Spleen (tissue), 11 donors: Measurements from ENCODE around the gene SMAD6. TPM values are rescaled to one million over a fixed set of nuclear protein-coding genes. Genes with fewer than 3 reads are reported as not detected.
"Not testable (repeated sequence)": the region's sequence is repeated elsewhere in the genome, so short reads cannot be mapped to it uniquely, and the experiment has no call there.

Experiments
- DNase-seq: peaks from one replicate; pipeline ENCODE4 v3.0.0-alpha.2; 2020
- H3K27ac ChIP-seq, 8 donors: fragments of 200-600 bp; sonication (generic) in 7 of 8; 1 replicate in 4 of 8; 2 replicates in 4 of 8; pipeline versions ENCODE4 v1.5.0 to v1.8.0; 2016 to 2021; ENCODE audit warnings: inconsistent platforms in 4 of 8, mild to moderate bottlenecking in 4 of 8, moderate library complexity in 1 of 8
- H3K27me3 ChIP-seq, 7 donors: fragments of 200-600 bp; sonication (generic) in 6 of 7; replicated peaks in 1 of 7; 1 replicate in 4 of 7; 2 replicates in 3 of 7; pipeline versions ENCODE4 v1.5.0 to v1.8.0; 2016 to 2021; ENCODE audit warnings: inconsistent platforms in 3 of 7, mild to moderate bottlenecking in 1 of 7
- H3K36me3 ChIP-seq, 6 donors: fragments of 200-600 bp; sonication (generic) in 5 of 6; 1 replicate in 4 of 6; 2 replicates in 2 of 6; pipeline versions ENCODE4 v1.5.0 to v1.8.0; 2016 to 2021; ENCODE audit warnings: inconsistent platforms in 2 of 6
- H3K4me1 ChIP-seq, 6 donors: fragments of 200-600 bp; sonication (generic) in 5 of 6; 1 replicate in 3 of 6; 2 replicates in 3 of 6; pipeline versions ENCODE4 v1.5.0 to v1.8.0; 2016 to 2021; ENCODE audit warnings: inconsistent platforms in 3 of 6
- H3K4me3 ChIP-seq, 8 donors: fragments of 200-600 bp; sonication (generic) in 7 of 8; 1 replicate in 4 of 8; 2 replicates in 4 of 8; pipeline versions ENCODE4 v1.5.0 to v1.8.0; 2016 to 2021; ENCODE audit warnings: inconsistent platforms in 4 of 8, mild to moderate bottlenecking in 4 of 8, moderate library complexity in 2 of 8
- H3K9me3 ChIP-seq, 8 donors: fragments of 200-600 bp; sonication (generic) in 7 of 8; 1 replicate in 4 of 8; 2 replicates in 4 of 8; pipeline versions ENCODE4 v1.5.0 to v1.8.0; 2016 to 2021; ENCODE audit warnings: inconsistent platforms in 4 of 8
- CTCF ChIP-seq, 11 experiments: fragments of 200-600 bp in 7 of 11; fragments of 450-650 bp in 4 of 11; sonication (generic) in 4 of 11; IDR thresholded peaks in 8 of 11; conservative IDR thresholded peaks in 3 of 11; 1 replicate in 7 of 11; 2 replicates in 4 of 11; pipeline versions ENCODE4 v1.4.0 to v1.8.0; 2016 to 2021; ENCODE audit warnings: antibody characterized with exemption in 11 of 11, inconsistent platforms in 4 of 11, mild to moderate bottlenecking in 1 of 11
- POLR2A ChIP-seq, 3 donors: fragments of 450-650 bp; IDR thresholded peaks; one replicate each; pipeline ENCODE4 v1.5.1; 2017; ENCODE audit warnings: antibody characterized with exemption in 3 of 3, mild to moderate bottlenecking in 1 of 3
- POLR2AphosphoS5 ChIP-seq, 3 donors: sonication (generic); formaldehyde crosslinking; IDR thresholded peaks; one replicate each; pipeline ENCODE4 v1.5.1; 2017; ENCODE audit warnings: antibody characterized with exemption in 3 of 3
- WGBS, 5 donors: extraction: QIAGEN DNeasy Blood & Tissue Kit in 3 of 5; methylation state at CpG; one replicate each; pipeline versions ENCODE4 v1.1.5 to v1.1.7; 2013 to 2018; 5-methylcytosine and 5-hydroxymethylcytosine counted together
- intact Hi-C: fragments of 100-400 bp; cut with DNase I; formaldehyde crosslinking; loops from one replicate; pipeline ENCODE4 v1.15.0; 2023; ENCODE audit warnings: low total_unique reads
- polyA plus RNA-seq, 3 donors: library from polyadenylated mRNA; stranded (reverse); fragments of 200-250 nt; gene quantifications; one replicate each; pipeline ENCODE4 v1.2.1, GENCODE V29; 2013
- total RNA-seq, 7 donors: library from RNA; depleted of rRNA in 3 of 7; stranded (reverse); fragments of >200 nt in 3 of 7; fragmentation: NEBNext Ultra II Directional in 4 of 7; extraction: Animal tissue kit (Norgen Biotek cat#: 25700) in 4 of 7; gene quantifications; one replicate each; pipeline versions ENCODE4 v1.1.0 to v1.2.1, GENCODE V29; 2016 to 2021
- donor health status: healthy with polysubstance abuse.
- donor health status: DM: no; HTN: no; CAD: no; lungs with moderate emphysema.
- donor health status: DM: no; HTN: no; CAD: no.
- donor health status: Bipolar disorder and iron deficiency.
- donor health status: healthy.
- donor health status: DM: no; HTN: no; CAD: no.
- donor health status: DM: yes; HTN: yes; CAD: no.

The SMAD6 gene
- total and polyA plus RNA-seq, 10 donors = 0.72 to 14.0 (median 4.8) TPM

DNA sequence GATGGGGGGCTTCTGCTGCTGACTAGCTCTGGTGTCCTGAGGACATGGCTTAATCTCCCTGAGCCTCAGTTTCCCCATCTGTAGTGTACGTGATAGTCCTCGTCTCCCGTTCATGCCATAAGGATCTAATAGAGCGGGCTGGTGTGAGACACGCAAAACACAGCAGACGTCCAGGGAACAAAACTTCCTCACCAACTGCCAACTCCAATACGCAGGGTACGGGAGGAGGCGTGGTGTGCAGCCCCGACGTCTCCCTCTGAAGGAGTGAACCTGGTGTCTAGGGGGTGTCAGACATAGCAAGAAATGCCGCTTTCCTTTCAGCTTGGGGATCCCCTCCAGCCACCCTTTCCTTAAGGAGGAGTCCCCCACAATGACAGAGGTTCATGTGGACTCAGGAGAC is 55.0 kb downstream of the SMAD6 start:
- 89 to 95% (median 95%) methylated on average over 12 of the region's 12 CpGs for WGBS, 5 donors
- Histone ChIP-seq H3K4me3 (no peak overlapping the region), H3K9me3 (peaks cover 0 to 20% (median 15%) of the 10 kb centered on the region in 8 donors), H3K36me3 (no peaks in the 10 kb centered on the region), H3K27me3 (peaks cover 0 to 34% (median 0%) of the 10 kb centered on the region in 7 donors), H3K27ac (no peak overlapping the region), H3K4me1 (peaks cover 0 to 34% (median 12%) of the 10 kb centered on the region in 6 donors)
- DNase-seq = no peak
- TF ChIP-seq CTCF (IDR thresholded peaks at IDR 0.05 in 8 of 11, conservative IDR thresholded peaks at IDR 0.05 in 3 of 11) (no peak), POLR2AphosphoS5 (IDR thresholded peaks at IDR 0.05) (no peak), POLR2A (IDR thresholded peaks at IDR 0.05) (no peak)
- intact Hi-C loops = no loop called here

DNA sequence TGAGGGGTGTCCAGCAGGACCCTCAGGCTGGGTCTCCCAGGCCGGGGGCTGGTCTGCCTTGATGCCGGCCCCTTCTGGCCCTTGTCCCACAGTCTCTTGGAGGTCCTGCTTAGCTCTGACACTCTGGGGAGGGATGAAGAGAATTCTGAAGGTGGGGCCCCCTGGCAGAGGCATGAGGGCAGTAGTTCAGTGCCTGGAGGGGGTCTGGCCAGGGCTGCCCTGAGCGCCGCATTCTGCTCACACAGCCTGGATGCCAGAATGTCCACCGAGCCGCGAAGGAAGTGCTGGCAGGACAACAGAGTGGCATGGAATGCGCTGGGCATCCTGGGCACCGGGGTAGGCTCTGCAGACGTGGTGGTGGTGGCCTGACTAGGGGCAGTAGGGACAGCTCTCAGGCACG is 55.5 kb downstream of the SMAD6 start:
- TF ChIP-seq CTCF (IDR thresholded peaks at IDR 0.05 in 8 of 11, conservative IDR thresholded peaks at IDR 0.05 in 3 of 11) (no peak), POLR2A (IDR thresholded peaks at IDR 0.05) (no peak), POLR2AphosphoS5 (IDR thresholded peaks at IDR 0.05) (no peak)
- Histone ChIP-seq H3K4me1 (peaks cover 0 to 34% (median 12%) of the 10 kb centered on the region in 6 donors), H3K36me3 (no peaks in the 10 kb centered on the region), H3K4me3 (no peak overlapping the region), H3K27me3 (peaks cover 0 to 39% (median 0%) of the 10 kb centered on the region in 7 donors), H3K27ac (no peak overlapping the region), H3K9me3 (peaks cover 0 to 20% (median 15%) of the 10 kb centered on the region in 8 donors)
- 87 to 93% (median 91%) methylated on average over 3 to 11 of the region's 11 CpGs for WGBS, 5 donors
- intact Hi-C loops = no loop called here
- DNase-seq = peak; percentile 49

DNA sequence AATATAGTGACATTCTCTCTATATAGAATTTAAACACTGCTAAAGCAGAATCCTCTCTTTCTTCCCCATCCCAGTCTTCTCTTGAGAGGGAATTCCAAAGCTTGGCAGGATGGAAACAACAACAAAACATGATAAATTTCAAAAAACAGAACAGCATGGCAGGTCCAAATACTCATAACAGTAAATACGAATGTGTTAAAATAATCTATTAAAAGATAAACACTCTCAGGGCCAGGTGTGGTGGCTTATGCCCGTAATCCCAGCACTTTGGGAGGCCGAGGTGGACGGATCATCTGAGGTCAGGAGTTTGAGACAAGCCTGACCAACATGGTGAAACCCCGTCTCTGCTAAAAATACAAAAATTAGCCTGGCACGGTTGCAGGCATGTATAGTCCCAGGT is 56.2 kb downstream of the SMAD6 start:
- H3K9me3 ChIP-seq = peaks cover 0 to 20% (median 15%) of the 10 kb centered on the region in 8 donors
- DNase-seq, H3K27ac ChIP-seq, H3K36me3 ChIP-seq, intact Hi-C loops, H3K4me3 ChIP-seq: not testable (repeated sequence)
- H3K27me3 ChIP-seq = peaks cover 0 to 46% (median 0%) of the 10 kb centered on the region in 7 donors
- 82 to 98% (median 92%) methylated on average over 6 of the region's 6 CpGs for WGBS, 5 donors
- H3K4me1 ChIP-seq = peaks cover 4 to 37% (median 18%) of the 10 kb centered on the region in 6 donors

GRCh38 chr15:66758844-66759243 is 56.8 kb downstream of the SMAD6 start:
- peaks cover 10 to 38% (median 24%) of the 10 kb centered on the region in 6 donors for H3K4me1 ChIP-seq
- peaks cover 0 to 52% (median 0%) of the 10 kb centered on the region in 7 donors for H3K27me3 ChIP-seq
- TF ChIP-seq POLR2A (IDR thresholded peaks at IDR 0.05) = no peak
- TF ChIP-seq POLR2AphosphoS5 (IDR thresholded peaks at IDR 0.05) = no peak
- no peak for TF ChIP-seq CTCF (IDR thresholded peaks at IDR 0.05 in 8 of 11, conservative IDR thresholded peaks at IDR 0.05 in 3 of 11)
- H3K4me3 ChIP-seq = no peak overlapping the region
- no peak overlapping the region for H3K27ac ChIP-seq
- intact Hi-C loops = no loop called here
- peaks cover 0 to 20% (median 15%) of the 10 kb centered on the region in 8 donors for H3K9me3 ChIP-seq
- no peak for DNase-seq
- 81 to 95% (median 87%) methylated on average over 3 of the region's 3 CpGs for WGBS, 5 donors
- no peaks in the 10 kb centered on the region for H3K36me3 ChIP-seq
